Neuronal stem cell (in vitro differentiated cells): ENCODE results near the gene SLC23A3. TPM values are rescaled to one million over a fixed set of nuclear protein-coding genes. Genes with fewer than 3 reads are reported as not detected.

Experiments used
- DNase-seq: peaks from one replicate; pipeline ENCODE4 v3.0.0-alpha.2; 2013; ENCODE audit warnings: low spot score
- H2AFZ ChIP-seq: one replicate; pipeline ENCODE4 v1.6.1; 2013; ENCODE audit warnings: mild to moderate bottlenecking, low read length, inconsistent platforms
- H2AK5ac ChIP-seq: 2 replicates; pipeline ENCODE4 v1.6.1; 2013; ENCODE audit warnings: low read depth, mild to moderate bottlenecking, inconsistent platforms, low read length, moderate library complexity, mixed read lengths
- H2BK120ac ChIP-seq: 2 replicates; pipeline ENCODE4 v1.6.1; 2013; ENCODE audit warnings: low read depth, mild to moderate bottlenecking, inconsistent platforms, low read length, moderate library complexity, mixed read lengths
- H2BK12ac ChIP-seq: one replicate; pipeline ENCODE4 v1.6.1; 2013; ENCODE audit warnings: low read length, inconsistent platforms
- H2BK15ac ChIP-seq: 2 replicates; pipeline ENCODE4 v1.6.1; 2013; ENCODE audit warnings: mild to moderate bottlenecking, low read length, inconsistent platforms, mixed read lengths
- H2BK5ac ChIP-seq: one replicate; pipeline ENCODE4 v1.6.1; 2013; ENCODE audit warnings: inconsistent platforms, mild to moderate bottlenecking, low read length, moderate library complexity
- H3K14ac ChIP-seq: one replicate; pipeline ENCODE4 v1.6.1; 2013; ENCODE audit warnings: low read length, inconsistent platforms
- H3K18ac ChIP-seq: 2 replicates; pipeline ENCODE4 v1.6.1; 2013; ENCODE audit warnings: low read length, inconsistent platforms
- H3K23ac ChIP-seq: 2 replicates; pipeline ENCODE4 v1.6.1; 2013; ENCODE audit warnings: low read depth, mild to moderate bottlenecking, mixed read lengths, low read length, inconsistent platforms; ENCODE audit not compliant: poor library complexity
- H3K27ac ChIP-seq: replicated peaks from 3 replicates; pipeline ENCODE4 v1.5.1; 2013; ENCODE audit warnings: low read length, inconsistent platforms
- H3K27me3 ChIP-seq, 3 experiments: 2 replicates each; pipeline ENCODE4 v1.6.1; 2013; ENCODE audit warnings: low read length in 3 of 3, mild to moderate bottlenecking in 2 of 3, inconsistent platforms in 1 of 3, low read depth in 1 of 3, mixed read lengths in 1 of 3, moderate library complexity in 1 of 3; ENCODE audit not compliant: control insufficient read depth in 3 of 3, insufficient read depth in 3 of 3
- H3K36me3 ChIP-seq, 2 donors: replicated peaks in 1 of 2; 2 replicates each; pipeline ENCODE4 v1.6.1; 2013; ENCODE audit warnings: low read length in 2 of 2; ENCODE audit not compliant: control insufficient read depth in 2 of 2, insufficient read depth in 2 of 2
- H3K4ac ChIP-seq: 2 replicates; pipeline ENCODE4 v1.6.1; 2013; ENCODE audit warnings: inconsistent platforms, mild to moderate bottlenecking, low read length, moderate library complexity
- H3K4me1 ChIP-seq, 2 donors: 1 replicate in 1 of 2; 2 replicates in 1 of 2; pipeline ENCODE4 v1.6.1; 2013; ENCODE audit warnings: low read length in 2 of 2, low read depth in 1 of 2; ENCODE audit not compliant: control insufficient read depth in 2 of 2, insufficient read depth in 1 of 2
- H3K4me2 ChIP-seq: one replicate; pipeline ENCODE4 v1.6.1; 2013; ENCODE audit warnings: mild to moderate bottlenecking, low read length, inconsistent platforms; ENCODE audit not compliant: insufficient read depth, poor library complexity, severe bottlenecking
- H3K4me3 ChIP-seq, 2 donors: 2 replicates each; pipeline ENCODE4 v1.5.1; 2013; ENCODE audit warnings: low read length in 2 of 2, mild to moderate bottlenecking in 2 of 2, inconsistent platforms in 1 of 2, moderate library complexity in 1 of 2
- H3K79me1 ChIP-seq: one replicate; pipeline ENCODE4 v1.6.1; 2013; ENCODE audit warnings: low read depth, mild to moderate bottlenecking, inconsistent platforms, low read length, moderate library complexity
- H3K9ac ChIP-seq: one replicate; pipeline ENCODE4 v1.6.1; 2013; ENCODE audit warnings: mild to moderate bottlenecking, low read depth, low read length, inconsistent platforms; ENCODE audit not compliant: poor library complexity
- H3K9me3 ChIP-seq, 2 donors: replicated peaks in 1 of 2; 2 replicates each; pipeline versions ENCODE3 to v1.6.1; 2013; ENCODE audit warnings: low read length in 2 of 2, mild to moderate bottlenecking in 2 of 2, inconsistent platforms in 1 of 2, low read depth in 1 of 2, mixed read lengths in 1 of 2, moderate library complexity in 1 of 2; ENCODE audit not compliant: control insufficient read depth in 2 of 2, insufficient read depth in 1 of 2
- H4K8ac ChIP-seq: one replicate; pipeline ENCODE4 v1.6.1; 2013; ENCODE audit warnings: low read depth, mild to moderate bottlenecking, inconsistent platforms, low read length, moderate library complexity
- H4K91ac ChIP-seq: one replicate; pipeline ENCODE4 v1.6.1; 2013; ENCODE audit warnings: low read length, low read depth, mild to moderate bottlenecking, inconsistent platforms; ENCODE audit not compliant: poor library complexity
- WGBS, 2 donors: extraction: QIAGEN DNeasy Blood & Tissue Kit; methylation state at CpG; one replicate each; pipeline ENCODE4 v1.1.7; 2013; ENCODE audit warnings: missing lambda C conversion rate in 2 of 2, mixed read lengths in 1 of 2; ENCODE audit not compliant: insufficient read length in 2 of 2, insufficient replicate concordance in 1 of 2; ENCODE audit errors: extremely low coverage in 2 of 2; 5-methylcytosine and 5-hydroxymethylcytosine counted together
- polyA plus RNA-seq, 2 experiments: library from polyadenylated mRNA; stranded (reverse); fragments of 200-250 nt; gene quantifications; one replicate each; pipeline ENCODE4 v1.2.3, GENCODE V29; 2013

Gene SLC23A3, protein sequence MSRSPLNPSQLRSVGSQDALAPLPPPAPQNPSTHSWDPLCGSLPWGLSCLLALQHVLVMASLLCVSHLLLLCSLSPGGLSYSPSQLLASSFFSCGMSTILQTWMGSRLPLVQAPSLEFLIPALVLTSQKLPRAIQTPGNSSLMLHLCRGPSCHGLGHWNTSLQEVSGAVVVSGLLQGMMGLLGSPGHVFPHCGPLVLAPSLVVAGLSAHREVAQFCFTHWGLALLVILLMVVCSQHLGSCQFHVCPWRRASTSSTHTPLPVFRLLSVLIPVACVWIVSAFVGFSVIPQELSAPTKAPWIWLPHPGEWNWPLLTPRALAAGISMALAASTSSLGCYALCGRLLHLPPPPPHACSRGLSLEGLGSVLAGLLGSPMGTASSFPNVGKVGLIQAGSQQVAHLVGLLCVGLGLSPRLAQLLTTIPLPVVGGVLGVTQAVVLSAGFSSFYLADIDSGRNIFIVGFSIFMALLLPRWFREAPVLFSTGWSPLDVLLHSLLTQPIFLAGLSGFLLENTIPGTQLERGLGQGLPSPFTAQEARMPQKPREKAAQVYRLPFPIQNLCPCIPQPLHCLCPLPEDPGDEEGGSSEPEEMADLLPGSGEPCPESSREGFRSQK
- 0.06 TPM for polyA plus RNA-seq (2013, experiment 1 of 2)
- polyA plus RNA-seq (2013, experiment 2 of 2): 0.11 TPM

DNA sequence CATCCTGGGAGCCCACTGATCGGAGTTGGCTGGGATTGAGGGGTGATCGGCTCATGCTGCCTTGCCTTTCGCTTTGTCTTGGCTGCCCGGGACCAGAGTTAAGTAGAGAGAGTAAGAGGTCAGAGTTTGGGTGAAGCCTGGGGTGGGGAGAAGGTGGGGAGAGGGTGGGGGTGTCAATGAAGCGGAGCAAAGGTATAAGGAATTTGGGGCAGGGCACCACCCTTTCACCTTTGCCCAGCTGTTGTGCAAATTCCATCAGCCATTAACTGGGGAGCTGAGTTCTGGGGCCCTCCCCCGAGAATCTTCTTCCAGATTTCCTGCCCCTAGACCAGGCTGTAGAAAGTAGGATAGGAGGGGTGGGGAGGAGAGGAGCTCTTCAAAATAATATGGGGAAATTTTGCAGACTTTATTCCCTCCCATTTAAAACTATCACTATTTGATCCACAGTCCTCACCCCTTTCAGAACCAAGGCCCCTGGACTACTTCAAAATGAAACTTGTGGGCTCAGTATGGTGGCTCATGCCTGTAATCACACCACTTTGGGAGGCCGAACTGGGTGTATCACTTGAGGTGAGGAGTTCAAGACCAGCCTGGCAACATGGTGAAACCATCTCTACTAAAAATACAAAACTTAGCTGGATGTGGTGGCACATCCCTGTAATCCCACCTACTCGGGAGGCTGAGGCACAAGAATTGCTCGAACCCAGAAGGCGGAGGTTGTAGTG is at the start of gene SLC23A3:
Gene SLC23A3 (minus strand): TSS at position 100 of the 725 bp plus-strand sequence. CDS start 45 bp downstream, at position 55.
- no peaks in the 10 kb centered on the region for H3K27me3 ChIP-seq
- H3K18ac ChIP-seq: no peak within 1 kb of the TSS
- no peaks in the 10 kb centered on the region for H3K9me3 ChIP-seq
- H2BK12ac ChIP-seq: no peak within 1 kb of the TSS
- H3K4me2 ChIP-seq: no peak within 1 kb of the TSS
- DNase-seq: no peak
- H3K23ac ChIP-seq: no peak within 1 kb of the TSS
- H2AFZ ChIP-seq: no peak within 1 kb of the TSS
- H2AK5ac ChIP-seq: no peak within 1 kb of the TSS
- H2BK15ac ChIP-seq: no peak within 1 kb of the TSS
- H4K91ac ChIP-seq: no peak within 1 kb of the TSS
- WGBS, 2 donors: no CpG with 5 or more reads among the region's 10 CpGs
- no peaks in the 10 kb centered on the region for H3K4me1 ChIP-seq
- no peak within 1 kb of the TSS for H4K8ac ChIP-seq
- H3K4me3 ChIP-seq: no peak within 1 kb of the TSS
- H2BK5ac ChIP-seq: no peak within 1 kb of the TSS
- no peaks in the 10 kb centered on the region for H3K79me1 ChIP-seq
- H2BK120ac ChIP-seq: no peak within 1 kb of the TSS
- H3K9ac ChIP-seq: peak within 1 kb of the TSS; percentile 10
- H3K14ac ChIP-seq: no peak within 1 kb of the TSS
- no peak within 1 kb of the TSS for H3K27ac ChIP-seq
- H3K4ac ChIP-seq: no peak within 1 kb of the TSS
- peaks cover 11 to 36% of the 10 kb centered on the region in 2 donors for H3K36me3 ChIP-seq

DNA sequence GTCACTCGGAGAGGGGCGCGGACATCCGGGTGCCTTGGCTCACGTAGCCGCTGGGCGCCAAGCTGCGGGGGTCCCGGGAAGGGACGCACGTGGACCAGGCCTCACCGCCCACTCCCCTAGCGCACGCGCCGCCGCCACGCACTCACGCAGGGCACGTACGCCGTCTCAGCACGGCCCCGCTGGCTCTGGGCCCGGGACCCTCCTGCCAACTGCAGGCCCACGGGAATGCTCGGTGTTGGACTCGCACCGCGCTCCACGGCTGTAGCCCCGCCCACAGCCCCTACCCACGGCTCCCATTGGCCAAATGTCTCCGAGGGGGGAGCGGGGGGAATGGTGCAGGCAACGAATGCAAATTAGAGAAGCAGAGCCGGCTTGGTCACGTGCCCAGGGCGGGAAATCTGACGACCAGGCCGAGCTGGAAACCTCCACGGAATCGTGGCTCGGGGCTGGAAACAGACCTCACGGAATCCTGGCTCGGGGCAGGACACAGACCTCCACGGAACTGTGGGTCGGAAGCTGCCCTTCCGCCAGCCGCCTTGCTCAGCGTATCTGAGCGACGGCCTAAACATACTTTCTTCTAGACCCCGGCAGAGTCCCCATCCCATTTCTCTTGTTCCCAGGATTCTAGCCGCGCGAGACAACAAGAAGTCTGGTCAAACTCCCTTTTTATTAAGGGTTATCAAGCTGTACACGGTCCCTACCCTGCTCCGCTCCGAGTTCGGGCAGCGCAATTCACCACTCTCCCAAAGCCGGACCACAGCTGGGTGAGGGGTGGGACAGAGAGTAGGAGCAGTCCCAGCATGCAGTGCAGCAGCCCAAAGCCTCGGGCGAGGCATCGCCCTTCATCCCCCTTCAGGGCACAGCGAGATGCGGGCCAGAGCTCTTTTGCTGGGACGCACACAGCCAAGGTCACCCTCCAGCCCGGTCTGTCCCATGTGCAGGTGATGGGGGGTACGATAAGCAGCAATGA is 49.2 kb upstream of the SLC23A3 start, which contains the start of gene ABCB6:
Gene ABCB6 (minus strand): TSS at position 227 of the 970 bp plus-strand sequence. CDS start 285 bp downstream, outside the sequence.
- Histone ChIP-seq H3K23ac (peak within 1 kb of the TSS; percentile 99), H3K9ac (peak within 1 kb of the TSS; percentile 96), H3K4me2 (peak within 1 kb of the TSS; percentile 99), H2AK5ac (peak within 1 kb of the TSS; percentile 89), H3K27ac (peak within 1 kb of the TSS; percentile 74), H2AFZ (peak within 1 kb of the TSS; percentile 91), H3K18ac (peak within 1 kb of the TSS; percentile 99), H3K4me1 (peaks cover 7 to 12% of the 10 kb centered on the region in 2 donors), H3K79me1 (peaks cover under 1% of the 10 kb centered on the region), H3K36me3 (peaks cover 42 to 70% of the 10 kb centered on the region in 2 donors), H2BK5ac (peak within 1 kb of the TSS; percentile 26), H3K14ac (peak within 1 kb of the TSS; percentile 97), H3K4me3 (peak within 1 kb of the TSS; percentile 70 to 93), H3K27me3 (no peaks in the 10 kb centered on the region), H3K4ac (no peak within 1 kb of the TSS), H2BK15ac (peak within 1 kb of the TSS; percentile 79), H3K9me3 (no peaks in the 10 kb centered on the region), H2BK12ac (no peak within 1 kb of the TSS), H2BK120ac (no peak within 1 kb of the TSS), H4K91ac (peak within 1 kb of the TSS; percentile 96), H4K8ac (peak within 1 kb of the TSS; percentile 97)
- DNase-seq: peak; percentile 82
- WGBS, 2 donors: no CpG with 5 or more reads among the region's 71 CpGs

DNA sequence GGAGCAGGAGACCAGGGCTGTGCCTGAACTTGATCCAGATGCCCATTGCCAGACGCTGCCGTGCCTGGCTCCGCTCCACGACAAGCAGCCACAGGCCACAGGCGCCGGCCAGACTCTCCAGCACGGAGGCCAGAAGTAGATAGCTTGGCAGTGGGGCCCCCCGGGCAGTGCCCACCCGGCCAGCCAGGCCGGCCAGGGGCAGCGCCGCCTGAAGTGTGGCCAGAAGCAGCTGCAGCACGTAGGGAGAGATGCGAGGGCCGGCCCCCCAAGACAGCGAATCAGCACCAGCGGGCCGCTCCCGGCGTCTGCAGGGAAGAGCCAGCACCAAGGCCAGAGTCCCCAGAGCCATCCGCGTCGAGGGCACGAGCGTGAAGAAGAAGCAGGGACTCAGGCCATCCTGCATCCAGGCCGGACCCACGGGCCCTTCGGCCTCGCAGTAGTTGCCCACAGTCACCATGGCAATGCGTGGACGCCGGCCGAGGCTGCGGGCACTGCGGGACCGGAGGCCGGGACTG is 48.4 kb upstream of the SLC23A3 start:
- Histone ChIP-seq H2BK120ac (no peak overlapping the region), H3K4ac (no peak overlapping the region), H3K4me1 (peaks cover 7 to 12% of the 10 kb centered on the region in 2 donors), H3K4me2 (peak overlapping the region; percentile 99), H3K4me3 (peak overlapping the region; percentile 70 to 93), H4K91ac (peak overlapping the region; percentile 96), H3K36me3 (peaks cover 41 to 70% of the 10 kb centered on the region in 2 donors), H2BK12ac (no peak overlapping the region), H3K27ac (peak overlapping the region; percentile 52), H3K27me3 (no peaks in the 10 kb centered on the region), H3K23ac (peak overlapping the region; percentile 99), H3K79me1 (no peaks in the 10 kb centered on the region), H4K8ac (peak overlapping the region; percentile 50), H3K14ac (peak overlapping the region; percentile 97), H3K18ac (peak overlapping the region; percentile 99), H2AK5ac (peak overlapping the region; percentile 89), H3K9ac (peak overlapping the region; percentile 96), H2BK15ac (peak overlapping the region; percentile 21), H2BK5ac (peak overlapping the region; percentile 26), H2AFZ (peak overlapping the region; percentile 91), H3K9me3 (no peaks in the 10 kb centered on the region)
- no CpG with 5 or more reads among the region's 37 CpGs for WGBS, 2 donors
- DNase-seq: peak; percentile 66
